Caki2 (cell line): ENCODE data around the gene HRAS. TPM values are rescaled to one million over a fixed set of nuclear protein-coding genes. Genes with fewer than 3 reads are reported as not detected.
A peak's percentile ranks its signal among the peaks of the same experiment; 100 is the strongest.

Experiments used
- DNase-seq: peaks from one replicate; pipeline ENCODE4 v3.0.0-alpha.2; 2015; ENCODE audit warnings: low read depth
- in situ Hi-C: cut with HindIII; loops from 2 replicates; pipeline ENCODE4 v1.10.0; 2016; ENCODE audit warnings: low sequenced_read_pairs, low pct_unique_long_range_greater_than_20kb, mixed read lengths
- total RNA-seq: library from RNA; depleted of rRNA; stranded (reverse); fragments of >200 nt; shearing (Covaris generic); gene quantifications from 2 replicates; pipeline ENCODE4 v1.2.3, GENCODE V29; 2014; ENCODE audit warnings: low replicate concordance

Gene HRAS
- total RNA-seq, 1 experiment from 2014 or later: 43.8 TPM

DNA sequence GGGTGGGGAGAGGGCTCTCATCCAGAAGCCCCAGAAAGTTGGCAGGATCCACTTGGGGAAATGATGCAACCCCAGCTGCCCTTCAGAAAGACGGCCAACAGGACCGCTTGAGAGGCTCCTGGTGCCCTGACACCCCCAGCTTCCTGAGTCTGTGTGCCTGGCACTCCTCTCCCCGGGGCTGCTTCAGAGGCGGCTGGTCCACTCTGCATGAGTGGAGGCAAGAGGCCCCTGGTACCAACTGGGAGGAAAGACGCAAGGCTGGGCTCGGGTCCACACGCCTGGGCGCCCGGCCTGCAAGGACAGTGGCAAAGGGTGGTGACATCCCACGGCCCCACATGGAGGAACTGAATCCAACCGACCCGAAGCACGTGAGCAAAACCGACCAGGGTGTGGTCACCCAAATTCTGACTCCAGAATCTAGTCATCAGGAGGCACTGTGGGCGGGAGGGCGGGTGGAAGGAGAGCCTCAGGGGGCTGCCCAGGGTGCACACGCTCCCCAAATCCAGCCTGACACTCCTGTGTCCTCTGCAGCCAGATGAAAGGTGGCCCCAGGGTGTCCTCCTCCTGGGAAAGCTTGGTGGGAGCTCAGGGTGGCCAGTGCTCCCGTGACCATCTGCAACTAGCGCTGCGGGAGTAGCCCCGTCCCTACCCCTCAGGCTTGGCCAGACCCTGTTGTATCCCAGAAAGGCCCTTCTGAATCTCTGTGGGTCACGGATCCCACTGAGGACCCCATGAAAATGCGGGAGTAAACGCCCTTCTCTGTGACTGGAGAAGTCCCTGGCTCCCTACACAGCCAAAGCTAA is 32.0 kb downstream of the HRAS start:
- in situ Hi-C loops: no loop called here

DNA sequence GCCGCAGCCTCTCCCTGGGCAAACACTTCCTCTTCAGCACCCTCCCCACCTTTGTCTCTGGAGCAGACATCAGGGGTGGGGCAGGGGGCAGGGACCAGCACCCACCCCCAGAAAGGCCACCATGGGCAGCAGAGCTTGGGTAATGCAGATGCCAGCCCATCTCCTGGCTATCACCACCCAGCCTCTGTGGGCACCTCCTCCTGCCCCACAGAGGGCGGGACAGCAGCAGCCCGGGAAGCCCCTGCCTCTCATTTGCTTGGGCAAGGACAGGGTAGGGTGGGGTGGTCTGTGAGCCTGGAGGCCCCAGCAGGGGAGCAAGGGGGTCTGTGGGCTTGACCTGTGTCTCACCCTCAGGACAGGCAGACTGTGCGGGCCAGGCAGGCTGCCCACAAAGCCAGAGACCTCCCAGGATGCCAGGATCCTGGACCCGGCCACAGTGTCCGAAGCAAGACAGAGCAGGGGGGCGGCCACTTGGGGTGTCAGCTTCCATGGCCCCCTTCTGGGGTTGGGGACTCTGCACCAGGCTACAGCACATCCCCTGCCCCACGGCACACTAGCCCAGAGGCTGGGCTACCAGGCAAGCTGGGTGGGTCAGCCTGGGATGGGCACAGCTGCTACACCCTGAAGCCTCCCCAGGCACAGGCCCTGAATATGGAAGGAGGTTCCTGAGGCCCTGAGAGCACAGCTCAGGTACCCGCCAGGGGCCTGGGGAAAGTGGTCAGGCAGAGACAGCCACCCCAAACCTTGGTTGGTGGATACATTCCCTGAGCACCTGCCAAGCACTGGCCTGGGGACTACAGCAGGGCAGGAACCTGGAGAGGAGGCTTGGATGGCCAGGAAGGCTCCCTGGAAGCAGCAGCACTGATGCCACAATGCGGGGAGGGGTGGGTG is 32.8 kb downstream of the HRAS start:
- no peak for DNase-seq
- in situ Hi-C loops: no loop called here

More for the DNA sequence above, 32.0 kb downstream of the HRAS start:
- no peak for DNase-seq

DNA sequence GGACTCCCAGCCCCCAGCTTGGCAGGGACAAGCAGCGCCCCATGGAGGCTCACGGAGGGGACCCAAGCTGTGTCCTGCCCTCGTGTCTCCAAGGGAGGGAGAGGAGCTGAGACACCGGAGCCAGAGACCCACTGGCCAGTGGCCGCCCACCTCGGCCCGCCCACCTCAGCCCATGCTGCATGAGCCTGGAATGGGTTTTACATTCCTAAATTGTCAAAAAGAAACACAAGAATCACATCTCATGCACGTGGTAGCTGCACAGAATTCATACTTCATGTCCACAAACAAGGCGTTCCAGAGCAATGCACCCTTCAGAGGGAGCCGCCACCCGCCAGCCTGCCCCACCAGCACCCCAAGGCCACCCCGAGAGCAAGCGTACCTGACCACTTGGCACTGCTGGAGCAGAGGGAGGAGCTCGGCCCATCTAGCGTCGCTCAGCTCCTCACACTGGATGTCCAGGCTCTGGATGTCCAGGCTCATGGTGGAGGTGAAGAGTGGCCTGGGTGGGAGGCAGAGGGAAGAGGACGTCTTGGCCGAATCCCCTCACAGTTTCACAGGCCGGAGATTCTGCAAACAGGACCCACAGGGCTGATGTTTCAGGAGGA is 33.6 kb downstream of the HRAS start:
- in situ Hi-C loops: no loop called here
- no peak for DNase-seq

DNA sequence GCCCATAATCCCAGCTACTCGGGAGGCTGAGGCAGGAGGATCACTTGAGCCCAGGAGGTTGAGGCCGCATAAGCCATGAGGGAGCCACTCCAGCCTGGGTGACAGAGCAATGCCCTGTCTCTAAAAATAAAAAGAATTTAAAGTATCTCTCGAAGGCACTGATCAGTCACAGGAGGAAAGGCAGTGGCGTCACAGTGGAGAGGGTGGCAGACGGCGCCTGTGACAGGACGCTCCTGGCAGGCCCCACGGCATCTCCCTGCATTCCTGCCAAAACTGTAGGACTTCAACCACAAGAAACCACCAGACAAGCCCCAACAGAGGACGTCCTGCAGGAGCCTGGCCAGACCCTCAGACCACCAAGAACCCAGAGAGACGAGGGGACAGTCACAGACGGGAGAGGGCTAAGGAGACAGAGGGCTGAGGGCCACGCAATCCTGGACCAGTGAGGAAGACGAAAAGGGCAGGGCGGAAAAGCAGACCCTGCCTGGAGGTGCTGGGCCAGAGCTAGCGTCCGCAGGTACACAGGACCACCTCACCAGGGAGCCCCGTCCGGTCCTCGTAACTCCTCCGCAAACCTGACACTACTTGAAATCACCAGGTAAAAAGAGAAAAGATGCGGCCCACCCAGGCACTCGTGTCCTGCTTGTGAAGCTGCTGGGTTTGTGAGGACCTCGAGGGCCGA is 34.2 kb downstream of the HRAS start:
- DNase-seq: no peak
- in situ Hi-C loops: no loop called here

DNA sequence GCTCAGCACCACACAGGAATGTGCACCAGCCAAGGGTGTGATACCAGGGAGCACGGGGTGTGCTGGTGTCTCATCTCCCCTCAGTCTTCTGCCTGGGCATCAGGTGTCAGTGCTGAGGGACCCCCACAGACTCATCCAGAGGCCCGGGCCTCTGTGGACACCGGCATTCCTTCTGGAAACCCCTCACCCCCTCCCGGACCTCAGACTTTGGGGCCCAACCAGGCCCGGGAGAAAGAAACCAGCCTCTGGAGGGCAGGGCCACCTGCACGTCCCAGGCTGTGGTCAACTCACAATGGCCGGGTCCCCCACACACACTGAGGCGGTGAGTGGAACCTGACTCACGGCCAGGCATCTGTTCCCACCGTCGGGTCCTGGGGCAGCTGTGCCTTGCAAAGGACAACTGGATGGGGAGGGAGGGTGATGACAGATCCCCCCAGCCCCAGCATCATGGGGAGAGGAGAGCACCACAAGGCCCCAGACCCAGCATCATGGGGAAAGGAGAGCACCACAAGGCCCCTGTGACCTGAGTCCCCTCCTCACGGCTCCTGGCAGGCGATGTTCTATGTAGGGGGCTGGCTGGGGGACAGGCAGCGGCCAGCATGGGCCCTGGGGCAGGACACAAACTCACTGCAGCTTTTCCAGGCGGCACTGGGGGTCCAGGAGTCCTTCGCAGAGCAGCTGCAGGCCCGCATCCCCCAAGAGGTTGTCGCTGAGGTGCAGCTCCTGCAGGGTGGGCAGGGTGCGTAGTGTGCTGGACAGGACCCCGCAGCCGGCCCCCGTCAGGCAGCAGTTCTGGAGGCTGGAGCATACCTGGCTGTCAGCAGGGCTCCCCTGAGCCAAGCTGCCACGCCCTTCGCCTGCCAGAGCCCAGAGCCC is 35.9 kb downstream of the HRAS start:
- no peak for DNase-seq
- in situ Hi-C loops: no loop called here

DNA sequence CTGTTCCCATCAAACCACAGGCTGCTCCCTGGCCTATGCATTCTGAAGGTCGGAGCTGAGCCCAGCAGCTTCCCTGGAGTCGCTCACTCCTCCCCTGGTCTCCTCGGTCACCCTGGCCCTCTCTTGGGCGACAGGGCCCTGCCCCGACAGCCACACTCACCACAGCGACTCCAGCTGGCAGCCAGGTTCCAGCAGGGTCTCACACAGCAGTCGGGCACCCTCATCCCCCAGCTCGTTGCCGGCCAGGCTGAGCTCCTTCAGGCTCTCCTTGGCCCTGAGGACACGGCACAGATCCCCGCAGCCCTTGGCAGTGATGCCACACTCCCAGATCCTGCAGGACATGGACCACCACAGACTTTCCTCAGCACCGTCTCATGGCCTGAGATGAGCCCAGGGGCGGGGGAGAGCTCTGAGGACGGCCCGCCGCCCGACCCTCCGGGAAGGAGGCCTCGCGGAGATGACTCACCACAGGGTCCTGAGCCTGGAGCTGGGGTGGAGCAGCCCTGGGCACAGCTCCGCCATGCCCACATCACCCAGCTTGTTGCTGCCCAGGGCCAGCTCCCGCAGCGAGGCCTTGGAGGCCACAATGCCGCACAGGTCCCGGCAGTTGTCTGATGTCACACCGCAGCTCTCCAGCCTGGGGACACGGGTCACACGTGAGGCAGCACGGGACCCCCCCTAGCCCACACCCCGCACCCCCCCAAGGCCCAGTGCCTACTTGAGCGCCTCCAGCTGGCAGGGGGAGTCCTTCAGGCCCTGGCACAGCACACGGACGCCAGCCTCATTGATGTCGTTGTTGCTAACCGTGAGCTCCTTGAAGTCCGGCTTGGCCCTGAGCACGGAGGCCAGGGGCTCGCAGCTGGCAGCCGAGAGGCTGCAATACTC is 36.8 kb downstream of the HRAS start:
- DNase-seq: no peak
- in situ Hi-C loops: no loop called here

DNA sequence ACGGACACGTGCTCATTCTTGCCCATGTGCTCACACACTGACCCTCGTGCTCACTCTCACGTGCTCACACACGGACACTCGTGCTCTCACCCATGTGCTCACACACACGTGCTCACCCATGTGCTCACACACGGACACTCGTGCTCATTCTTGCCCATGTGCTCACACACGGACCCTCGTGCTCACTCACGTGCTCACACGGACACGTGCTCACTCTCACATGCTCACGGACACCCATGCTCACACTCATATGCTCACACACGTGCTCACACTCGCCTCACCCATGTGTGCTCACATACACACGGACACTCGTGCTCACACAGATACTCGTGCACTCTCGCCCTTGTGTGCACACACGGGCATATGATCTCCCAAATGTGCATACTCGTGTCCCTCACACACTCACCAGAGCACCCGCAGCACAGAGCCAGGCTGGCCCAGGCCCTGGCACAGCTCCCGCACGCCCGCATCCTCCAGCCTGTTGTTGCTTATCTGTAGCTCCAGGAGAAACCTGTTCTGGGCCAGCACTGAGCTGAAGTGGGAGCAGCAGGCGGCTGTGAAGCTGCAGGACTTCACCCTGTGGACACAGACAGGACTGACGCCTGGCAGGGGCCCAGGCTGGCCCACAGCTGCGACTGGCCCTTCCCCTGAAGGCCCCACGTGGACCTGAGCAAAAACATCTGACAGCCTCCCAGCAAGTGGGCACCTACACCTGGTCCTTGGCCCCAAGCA is 37.6 kb downstream of the HRAS start:
- no peak for DNase-seq
- in situ Hi-C loops: no loop called here

DNA sequence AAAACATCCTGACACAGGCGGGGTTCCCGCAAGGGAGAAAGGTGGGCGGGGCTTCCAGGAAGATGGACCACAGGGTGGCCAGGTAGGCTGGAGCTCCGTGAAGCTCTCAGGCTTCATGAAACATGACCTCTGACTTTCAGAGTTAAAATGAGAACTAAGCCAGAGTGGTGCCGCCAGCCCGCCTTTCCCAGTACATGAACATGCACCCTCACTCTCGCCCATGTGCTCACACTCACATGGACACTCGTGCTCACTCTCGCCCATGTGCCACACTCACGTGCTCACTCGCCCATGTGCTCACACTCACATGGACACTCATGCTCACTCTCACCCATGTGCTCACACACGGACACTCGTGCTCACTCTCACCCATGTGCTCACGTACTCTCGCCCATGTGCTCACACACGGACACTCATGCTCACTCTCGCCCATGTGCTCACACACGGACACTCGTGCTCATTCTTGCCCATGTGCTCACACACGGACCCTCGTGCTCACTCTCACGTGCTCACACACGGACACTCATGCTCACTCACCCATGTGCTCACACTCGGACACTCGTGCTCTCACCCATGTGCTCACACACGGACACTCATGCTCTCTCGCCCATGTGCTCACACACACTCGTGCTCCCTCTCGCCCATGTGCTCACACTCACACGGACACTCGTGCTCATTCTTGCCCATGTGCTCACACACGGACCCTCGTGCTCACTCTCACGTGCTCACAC is 38.4 kb downstream of the HRAS start:
- DNase-seq: no peak
- in situ Hi-C loops: no loop called here

DNA sequence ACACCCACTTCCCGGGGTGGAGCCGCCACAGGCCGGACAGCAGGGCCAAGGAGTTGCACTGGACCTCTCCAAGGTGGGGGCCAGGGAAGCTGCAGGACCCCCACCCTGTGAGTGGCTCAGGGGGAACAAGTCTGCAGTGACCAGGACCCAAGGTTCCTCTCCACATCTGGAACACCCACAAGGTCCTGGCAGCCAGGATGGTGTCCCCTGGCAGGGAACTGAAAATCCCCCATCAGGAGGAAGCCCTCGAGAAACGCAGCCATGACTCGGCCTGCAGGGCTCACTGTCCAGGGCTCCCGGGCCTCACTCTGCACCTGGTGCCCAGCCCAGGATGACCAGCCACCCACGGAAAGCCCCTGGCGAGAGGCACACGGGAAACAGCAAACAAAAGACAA is 39.8 kb downstream of the HRAS start:
- in situ Hi-C loops: no loop called here
- no peak for DNase-seq

DNA sequence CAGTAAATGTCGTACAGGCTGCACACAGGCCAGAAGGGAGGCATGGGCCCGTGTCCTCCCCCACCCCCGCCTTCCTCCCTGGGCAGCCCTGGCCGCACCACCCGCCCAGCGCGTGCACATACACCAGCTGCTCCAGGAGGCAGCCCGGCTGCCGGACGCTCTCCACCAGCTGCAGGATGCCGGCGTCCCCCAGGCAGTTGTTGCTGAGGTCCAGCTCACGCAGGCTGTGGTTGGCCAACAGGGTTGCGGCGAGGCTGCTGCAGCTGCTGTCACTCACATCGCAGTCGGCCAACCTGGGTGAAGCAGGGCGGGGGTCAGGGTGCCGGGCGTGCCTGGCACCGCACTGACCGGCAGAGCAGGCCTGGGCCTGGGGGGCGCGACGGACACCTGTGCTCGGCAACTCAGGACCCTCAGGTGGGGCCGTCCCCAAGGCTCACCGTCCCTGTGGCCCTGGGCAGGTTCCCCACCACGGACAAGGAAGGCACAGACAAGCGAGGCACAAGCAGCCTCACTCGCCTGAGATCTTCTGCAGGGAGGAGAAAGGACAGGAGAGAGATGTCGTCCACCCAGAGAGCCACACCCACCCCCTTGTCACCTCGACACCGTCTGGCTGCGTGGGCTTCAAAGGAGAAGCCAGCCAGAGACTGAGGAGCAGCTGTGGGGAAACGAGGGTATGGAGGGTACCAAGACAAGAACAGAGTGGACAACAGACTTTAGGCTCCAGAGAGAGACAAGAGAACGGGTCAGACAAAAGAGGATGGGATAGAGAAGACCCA is 40.4 kb downstream of the HRAS start:
- no peak for DNase-seq
- in situ Hi-C loops: no loop called here

DNA sequence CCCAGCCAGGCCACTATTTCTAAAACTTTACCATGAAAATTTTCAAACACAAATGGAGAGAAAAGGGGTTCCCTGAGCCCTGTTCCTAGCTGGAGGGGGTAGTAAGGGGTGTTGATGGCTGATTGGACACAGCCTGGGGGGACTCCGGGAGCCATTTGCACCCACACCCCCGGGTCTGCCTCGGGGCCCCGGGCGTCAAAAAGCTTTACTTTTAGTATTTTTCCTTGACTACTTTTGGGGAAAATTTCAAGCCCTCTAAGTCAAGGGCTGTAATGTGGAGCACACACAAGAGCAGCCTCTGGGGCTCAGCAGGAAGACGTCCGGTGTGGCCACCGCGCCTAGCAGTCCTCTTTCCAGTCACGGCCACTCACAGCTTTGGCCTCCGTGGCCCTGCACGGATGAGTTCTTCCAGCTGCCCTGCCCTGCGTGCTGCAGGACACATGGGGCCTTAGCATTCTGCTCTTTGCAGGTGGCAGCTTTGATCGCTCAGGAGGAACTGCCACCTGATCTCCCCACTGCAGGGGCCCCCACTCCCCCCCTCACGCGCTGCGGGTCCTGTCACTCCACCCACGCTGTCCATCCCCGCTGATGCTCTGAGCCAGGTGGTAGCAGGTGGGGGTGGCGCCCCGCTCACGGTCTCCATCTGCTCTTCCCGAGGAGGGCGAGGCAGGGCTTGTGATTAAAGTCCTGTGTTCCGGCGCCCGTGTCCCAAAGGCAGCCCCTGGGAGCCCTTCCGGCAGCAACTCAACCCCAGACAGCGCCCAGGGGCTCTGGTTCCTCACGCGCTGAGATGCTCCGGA is 42.7 kb downstream of the HRAS start:
- in situ Hi-C loops: no loop called here
- peak; percentile 30 for DNase-seq

DNA sequence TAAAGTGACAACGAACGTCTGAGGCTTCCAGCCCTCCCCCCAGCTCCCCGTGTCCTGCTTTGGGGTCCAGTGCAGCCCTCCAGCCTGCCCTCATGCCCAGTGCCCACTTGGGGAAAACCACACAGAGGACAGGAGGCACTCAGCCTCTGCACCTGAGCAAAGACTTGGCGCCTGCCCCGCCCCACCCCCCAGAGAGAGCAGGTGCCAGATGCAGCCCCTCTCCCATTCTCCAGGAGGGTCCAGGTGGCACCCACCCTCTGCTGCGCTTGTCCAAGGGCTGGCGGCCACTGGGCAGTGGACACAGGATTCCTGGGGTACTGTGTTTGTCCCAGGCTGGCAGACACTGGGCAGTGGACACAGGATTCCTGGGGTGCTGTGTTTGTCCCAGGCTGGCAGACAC is 44.0 kb downstream of the HRAS start:
- in situ Hi-C loops: no loop called here
- no peak for DNase-seq

DNA sequence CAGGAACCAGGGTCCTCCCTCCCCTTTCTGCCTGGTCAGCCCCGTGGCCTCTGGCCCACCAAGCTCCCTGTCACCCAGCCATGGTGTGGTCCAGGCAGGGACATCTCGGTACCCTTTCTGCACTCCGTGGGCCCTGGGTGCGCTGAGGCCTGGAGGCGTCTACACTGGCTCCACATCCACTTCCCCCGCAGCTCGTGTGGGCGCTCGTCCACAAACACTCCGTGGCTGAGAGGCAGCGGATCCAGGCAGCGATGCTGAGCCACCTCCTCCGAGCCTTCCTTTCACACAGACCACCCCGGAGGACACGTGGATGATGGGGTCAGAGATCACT is 44.5 kb downstream of the HRAS start:
- in situ Hi-C loops: no loop called here
- no peak for DNase-seq

DNA sequence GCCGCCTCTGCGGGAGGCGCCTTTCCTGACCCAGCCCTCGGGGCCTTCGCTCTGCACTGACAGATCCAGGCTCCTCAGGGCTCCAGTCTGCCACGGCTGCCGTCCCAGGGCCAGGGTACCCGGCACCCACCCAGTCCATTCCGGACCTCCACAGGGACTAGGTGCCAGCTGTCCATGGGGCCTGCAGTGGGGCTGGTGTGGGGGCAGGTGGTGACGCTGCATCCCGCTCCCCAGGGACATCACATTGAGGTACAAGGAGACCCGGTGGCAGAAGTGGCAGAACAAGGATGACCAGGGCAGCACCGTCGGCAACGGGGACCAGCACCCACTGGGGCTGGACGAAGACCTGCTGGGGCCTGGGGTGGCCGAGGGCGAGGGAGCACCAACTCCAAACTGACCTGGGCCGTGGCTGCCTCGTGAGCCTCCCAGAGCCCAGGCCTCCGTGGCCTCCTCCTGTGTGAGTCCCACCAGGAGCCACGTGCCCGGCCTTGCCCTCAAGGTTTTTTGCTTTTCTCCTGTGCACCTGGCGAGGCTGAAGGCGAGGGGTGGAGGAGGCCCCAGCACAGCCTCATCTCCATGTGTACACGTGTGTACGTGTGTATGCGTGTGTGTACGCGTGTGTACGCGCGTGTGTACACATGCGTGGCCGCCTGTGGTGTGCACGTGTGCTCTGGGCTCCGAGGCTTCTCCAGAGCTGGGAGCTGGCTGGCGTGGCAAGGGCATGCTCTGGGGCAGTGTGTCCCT is 45.0 kb downstream of the HRAS start:
- in situ Hi-C loops: no loop called here
- DNase-seq: no peak
